ENCODE measurements around the gene SPTSSA. TPM values are rescaled to one million over a fixed set of nuclear protein-coding genes. Genes with fewer than 3 reads are reported as not detected.
A peak's percentile ranks its signal among the peaks of the same experiment; 100 is the strongest.

Gene SPTSSA
- polyA plus RNA-seq, 1 of the 3 experiments (the other 2 are of a cell fraction): 39.5 TPM

DNA sequence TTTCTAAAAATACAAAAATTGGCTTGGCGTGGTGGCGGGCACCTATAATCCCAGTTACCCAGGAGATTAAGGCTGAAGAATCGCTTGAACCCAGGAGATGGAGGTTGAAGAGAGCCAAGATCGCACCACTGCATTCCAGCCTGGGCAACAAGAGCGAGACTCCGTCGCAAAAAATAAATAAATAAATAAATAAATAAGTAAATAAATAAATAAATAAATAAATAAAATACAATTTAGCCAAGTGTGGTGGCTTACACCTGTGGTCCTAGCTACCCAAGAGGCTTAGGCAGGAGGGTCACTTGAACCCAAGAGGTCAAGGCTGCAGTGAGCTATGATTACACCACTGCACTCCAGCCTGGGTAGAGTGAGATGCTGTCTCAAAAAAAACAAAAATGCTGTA is 26.5 kb upstream of the SPTSSA start:
- no peaks in the 10 kb centered on the region for H3K36me3 ChIP-seq (replicated peaks in 1 of 2; ENCODE audit: control insufficient read depth in 1 of 2, insufficient read depth in 2 of 2, low read length in 1 of 2)
- no peak overlapping the region for H3K27ac ChIP-seq (ENCODE audit: low read depth in 2 of 2, low read length in 1 of 2)
- no peak overlapping the region for H3K4me3 ChIP-seq (ENCODE audit: low read depth in 2 of 2, low read length in 1 of 2)
- ChIA-PET POLR2A (interaction anchor here (0.6 kb wide), 1 partner anchor 601 kb away, joined by 5 read pairs; no protein-coding TSS in a partner anchor), CTCF (interaction anchor here (1.3 kb wide), 1 partner anchor 10 kb away, joined by 5 read pairs; no protein-coding TSS in a partner anchor)
- H3K9me3 ChIP-seq: no peaks in the 10 kb centered on the region
- H3K4me2 ChIP-seq: no peak overlapping the region
- no peaks in the 10 kb centered on the region for H3K9me2 ChIP-seq
- 93% methylated on average over 7 of the region's 7 CpGs for WGBS (ENCODE audit: low lambda C conversion rate)
- H4K20me1 ChIP-seq (ENCODE audit: insufficient read depth): no peaks in the 10 kb centered on the region
- no peaks in the 10 kb centered on the region for H3K4me1 ChIP-seq (ENCODE audit: control insufficient read depth in 1 of 2, insufficient read depth in 2 of 2, low read depth in 1 of 2, low read length in 1 of 2)
- no peak for TF ChIP-seq RFX5 (IDR thresholded peaks at IDR 0.05; ENCODE audit: low read length)
- H2AFZ ChIP-seq (ENCODE audit: low read depth): no peak overlapping the region
- no peak overlapping the region for H3K9ac ChIP-seq
- DNase-seq: no peak
- no peaks in the 10 kb centered on the region for H3F3A ChIP-seq (replicated peaks; ENCODE audit: insufficient read depth)
- H3K27me3 ChIP-seq (ENCODE audit: insufficient read depth): no peaks in the 10 kb centered on the region
- H3K79me2 ChIP-seq (ENCODE audit: insufficient read depth): no peaks in the 10 kb centered on the region

DNA sequence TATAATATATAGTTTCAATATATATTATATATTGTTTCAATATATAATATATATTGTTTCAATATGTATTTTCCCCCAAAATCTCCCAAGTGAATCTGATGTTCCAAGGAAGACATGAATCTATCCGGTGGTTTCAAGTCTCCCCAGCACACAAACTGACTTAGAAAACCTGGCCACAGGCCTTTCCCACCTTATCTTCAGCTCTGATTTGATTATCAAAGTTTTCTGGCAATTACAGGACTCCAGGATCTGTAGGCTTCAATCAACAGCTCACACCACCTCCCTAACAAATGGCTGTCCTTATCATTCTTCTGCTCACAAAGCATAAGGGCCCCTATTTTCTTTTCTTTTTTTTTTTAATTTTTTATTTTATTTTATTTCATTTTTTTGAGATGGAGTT is 22.7 kb upstream of the SPTSSA start:
- CTCF ChIA-PET: no interaction called here
- Histone ChIP-seq H3K4me1 (ENCODE audit: control insufficient read depth in 1 of 2, insufficient read depth in 2 of 2, low read depth in 1 of 2, low read length in 1 of 2) (no peaks in the 10 kb centered on the region), H3K36me3 (replicated peaks in 1 of 2; ENCODE audit: control insufficient read depth in 1 of 2, insufficient read depth in 2 of 2, low read length in 1 of 2) (no peaks in the 10 kb centered on the region), H3K27ac (ENCODE audit: low read depth in 2 of 2, low read length in 1 of 2) (no peak overlapping the region), H2AFZ (ENCODE audit: low read depth) (no peak overlapping the region), H4K20me1 (ENCODE audit: insufficient read depth) (no peaks in the 10 kb centered on the region), H3K9me3 (no peaks in the 10 kb centered on the region), H3K27me3 (ENCODE audit: insufficient read depth) (no peaks in the 10 kb centered on the region), H3K79me2 (ENCODE audit: insufficient read depth) (no peaks in the 10 kb centered on the region), H3K9me2 (no peaks in the 10 kb centered on the region), H3K4me2 (no peak overlapping the region), H3K9ac (no peak overlapping the region), H3K4me3 (ENCODE audit: low read depth in 2 of 2, low read length in 1 of 2) (no peak overlapping the region), H3F3A (replicated peaks; ENCODE audit: insufficient read depth) (no peaks in the 10 kb centered on the region)
- TF ChIP-seq FOSL2 (IDR thresholded peaks at IDR 0.05; ENCODE audit: borderline replicate concordance, low read depth) (no peak), EZH2phosphoT487 (IDR thresholded peaks at IDR 0.05; ENCODE audit: borderline replicate concordance, low read depth) (no peak), GATA2 (CRISPR knock-in tag; IDR thresholded peaks at IDR 0.05) (peak; percentile 74), SMC3 (IDR thresholded peaks at IDR 0.05; ENCODE audit: low read depth, low read length) (no peak), MXI1 (IDR thresholded peaks at IDR 0.05; ENCODE audit: low read depth, low read length) (no peak), EP300 (IDR thresholded peaks at IDR 0.05; ENCODE audit: borderline replicate concordance in 1 of 2, low read depth in 1 of 2, low read length in 1 of 2) (peak in 1 of 2 experiments; percentile 58; a peak in 2 of 4 replicates), GABPA (IDR thresholded peaks at IDR 0.05; ENCODE audit: low read depth) (no peak), RXRA (IDR thresholded peaks at IDR 0.05; ENCODE audit: borderline replicate concordance, low read depth) (no peak), FOXJ3 (CRISPR knock-in tag; IDR thresholded peaks at IDR 0.05) (no peak), MEF2A (IDR thresholded peaks at IDR 0.05; ENCODE audit: borderline replicate concordance, low read depth) (no peak), NRF1 (IDR thresholded peaks at IDR 0.05; ENCODE audit: low read depth, low read length) (no peak), TCF12 (IDR thresholded peaks at IDR 0.05) (no peak), SIN3A (IDR thresholded peaks at IDR 0.05; ENCODE audit: borderline replicate concordance, low read depth, low read length) (no peak)
- TF ChIP-seq, protein P1, sequence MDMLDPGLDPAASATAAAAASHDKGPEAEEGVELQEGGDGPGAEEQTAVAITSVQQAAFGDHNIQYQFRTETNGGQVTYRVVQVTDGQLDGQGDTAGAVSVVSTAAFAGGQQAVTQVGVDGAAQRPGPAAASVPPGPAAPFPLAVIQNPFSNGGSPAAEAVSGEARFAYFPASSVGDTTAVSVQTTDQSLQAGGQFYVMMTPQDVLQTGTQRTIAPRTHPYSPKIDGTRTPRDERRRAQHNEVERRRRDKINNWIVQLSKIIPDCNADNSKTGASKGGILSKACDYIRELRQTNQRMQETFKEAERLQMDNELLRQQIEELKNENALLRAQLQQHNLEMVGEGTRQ (IDR thresholded peaks at IDR 0.05; ENCODE audit: borderline replicate concordance, low read depth, low read length): no peak
- TF ChIP-seq, protein P2, sequence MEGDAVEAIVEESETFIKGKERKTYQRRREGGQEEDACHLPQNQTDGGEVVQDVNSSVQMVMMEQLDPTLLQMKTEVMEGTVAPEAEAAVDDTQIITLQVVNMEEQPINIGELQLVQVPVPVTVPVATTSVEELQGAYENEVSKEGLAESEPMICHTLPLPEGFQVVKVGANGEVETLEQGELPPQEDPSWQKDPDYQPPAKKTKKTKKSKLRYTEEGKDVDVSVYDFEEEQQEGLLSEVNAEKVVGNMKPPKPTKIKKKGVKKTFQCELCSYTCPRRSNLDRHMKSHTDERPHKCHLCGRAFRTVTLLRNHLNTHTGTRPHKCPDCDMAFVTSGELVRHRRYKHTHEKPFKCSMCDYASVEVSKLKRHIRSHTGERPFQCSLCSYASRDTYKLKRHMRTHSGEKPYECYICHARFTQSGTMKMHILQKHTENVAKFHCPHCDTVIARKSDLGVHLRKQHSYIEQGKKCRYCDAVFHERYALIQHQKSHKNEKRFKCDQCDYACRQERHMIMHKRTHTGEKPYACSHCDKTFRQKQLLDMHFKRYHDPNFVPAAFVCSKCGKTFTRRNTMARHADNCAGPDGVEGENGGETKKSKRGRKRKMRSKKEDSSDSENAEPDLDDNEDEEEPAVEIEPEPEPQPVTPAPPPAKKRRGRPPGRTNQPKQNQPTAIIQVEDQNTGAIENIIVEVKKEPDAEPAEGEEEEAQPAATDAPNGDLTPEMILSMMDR (IDR thresholded peaks at IDR 0.05): no peak
- TF ChIP-seq, protein P3, sequence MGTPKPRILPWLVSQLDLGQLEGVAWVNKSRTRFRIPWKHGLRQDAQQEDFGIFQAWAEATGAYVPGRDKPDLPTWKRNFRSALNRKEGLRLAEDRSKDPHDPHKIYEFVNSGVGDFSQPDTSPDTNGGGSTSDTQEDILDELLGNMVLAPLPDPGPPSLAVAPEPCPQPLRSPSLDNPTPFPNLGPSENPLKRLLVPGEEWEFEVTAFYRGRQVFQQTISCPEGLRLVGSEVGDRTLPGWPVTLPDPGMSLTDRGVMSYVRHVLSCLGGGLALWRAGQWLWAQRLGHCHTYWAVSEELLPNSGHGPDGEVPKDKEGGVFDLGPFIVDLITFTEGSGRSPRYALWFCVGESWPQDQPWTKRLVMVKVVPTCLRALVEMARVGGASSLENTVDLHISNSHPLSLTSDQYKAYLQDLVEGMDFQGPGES (IDR thresholded peaks at IDR 0.05; ENCODE audit: low read depth, low read length): no peak
- POLR2A ChIA-PET: no interaction called here
- DNase-seq: peak; percentile 50
- 63% methylated on average over 1 of the region's 1 CpG for WGBS (ENCODE audit: low lambda C conversion rate)

All from SK-N-SH (cell line).